ENCODE measurements around the gene AP2M1. TPM values are rescaled to one million over a fixed set of nuclear protein-coding genes. Genes with fewer than 3 reads are reported as not detected.

The AP2M1 gene
- total and polyA plus RNA-seq, 10 of the 15 experiments (the other 5 are each of a cell fraction or from before 2014, with no cell fraction given): 65.6 to 356 (median 161) TPM

GRCh38 chr3:184174646-184175492, at the start of gene AP2M1 (continued):
- TF ChIP-seq USF2 (IDR thresholded peaks at IDR 0.05; ENCODE audit: borderline replicate concordance, low read depth, low read length) (no peak), EZH2 (IDR thresholded peaks at IDR 0.05; ENCODE audit: borderline replicate concordance, control insufficient read depth, low read depth, low read length) (no peak), ATF2 (IDR thresholded peaks at IDR 0.05; ENCODE audit: low read length) (no peak), CHD4 (IDR thresholded peaks at IDR 0.05) (no peak), BMI1 (IDR thresholded peaks at IDR 0.05; ENCODE audit: borderline replicate concordance) (no peak), ZBTB4 (CRISPR knock-in tag; IDR thresholded peaks at IDR 0.05) (no peak), CBX5 (IDR thresholded peaks at IDR 0.05; ENCODE audit: low read depth) (no peak), SIN3A (IDR thresholded peaks at IDR 0.05; ENCODE audit: low read depth, low read length) (no peak), MAX (IDR thresholded peaks at IDR 0.05; ENCODE audit: low read depth, low read length) (no peak), MTA3 (IDR thresholded peaks at IDR 0.05; ENCODE audit: borderline replicate concordance, low read length) (no peak), EED (IDR thresholded peaks at IDR 0.05; ENCODE audit: low read depth) (no peak), ASH2L (IDR thresholded peaks at IDR 0.05; ENCODE audit: borderline replicate concordance, low read depth) (no peak), CEBPZ (IDR thresholded peaks at IDR 0.05; ENCODE audit: low read depth, low read length) (no peak), IRF4 (IDR thresholded peaks at IDR 0.05; ENCODE audit: low read depth, low read length) (no peak), ZBTB11 (CRISPR knock-in tag; IDR thresholded peaks at IDR 0.05) (no peak), WRNIP1 (IDR thresholded peaks at IDR 0.05; ENCODE audit: borderline replicate concordance, low read depth, low read length) (no peak)

All from GM12878 (cell line).